HepG2 (cell line): ENCODE results near the gene PARD3. TPM values are rescaled to one million over a fixed set of nuclear protein-coding genes. Genes with fewer than 3 reads are reported as not detected.

Source experiments
- ARNT ChIP-seq: fragments of 450-650 bp; IDR thresholded peaks from 2 replicates; pipeline ENCODE4 v1.6.1; 2017
- ARNTL ChIP-seq: sonication (generic); formaldehyde crosslinking; IDR thresholded peaks from 2 replicates; pipeline ENCODE4 v1.4.0; 2020; ENCODE audit warnings: mild to moderate bottlenecking, missing genetic modification reagents
- CC2D1A ChIP-seq: sonication (generic); formaldehyde crosslinking; IDR thresholded peaks from 2 replicates; pipeline ENCODE4 v1.8.1; 2023; ENCODE audit warnings: mild to moderate bottlenecking, missing genetic modification reagents
- GFI1 ChIP-seq: sonication (generic); formaldehyde crosslinking; IDR thresholded peaks from 2 replicates; pipeline ENCODE4 v1.5.0; 2020; ENCODE audit warnings: missing genetic modification reagents, mild to moderate bottlenecking, borderline replicate concordance
- HHEX ChIP-seq: IDR thresholded peaks from 2 replicates; pipeline ENCODE4 v1.6.1; 2016; ENCODE audit warnings: control low read depth
- KAT7 ChIP-seq: IDR thresholded peaks from 2 replicates; pipeline ENCODE4 v1.6.1; 2018; ENCODE audit warnings: borderline replicate concordance, missing compliant biosample characterization
- MXD4 ChIP-seq: IDR thresholded peaks from 2 replicates; pipeline ENCODE4 v1.6.1; 2016; ENCODE audit warnings: mild to moderate bottlenecking, missing biosample characterization, missing genetic modification reagents
- RARA ChIP-seq: IDR thresholded peaks from 2 replicates; pipeline ENCODE4 v1.6.1; 2016; ENCODE audit warnings: missing genetic modification reagents, missing compliant biosample characterization
- ZNF660 ChIP-seq: sonication (generic); formaldehyde crosslinking; IDR thresholded peaks from 2 replicates; pipeline ENCODE4 v1.5.1; 2020; ENCODE audit warnings: mild to moderate bottlenecking, low read depth, missing genetic modification reagents, borderline replicate concordance
- ZNF75D ChIP-seq: sonication (generic); formaldehyde crosslinking; IDR thresholded peaks from 2 replicates; pipeline ENCODE4 v1.8.1; 2023; ENCODE audit warnings: missing genetic modification reagents, mild to moderate bottlenecking, borderline replicate concordance
- ZNF782 ChIP-seq: sonication (generic); formaldehyde crosslinking; IDR thresholded peaks from 2 replicates; pipeline ENCODE4 v1.4.0; 2020; ENCODE audit warnings: missing genetic modification reagents, mild to moderate bottlenecking, borderline replicate concordance
- ZNF790 ChIP-seq: sonication (generic); formaldehyde crosslinking; IDR thresholded peaks from 2 replicates; pipeline ENCODE4 v1.8.0; 2022; ENCODE audit warnings: missing genetic modification reagents, mild to moderate bottlenecking, borderline replicate concordance
- ZNF841 ChIP-seq: sonication (generic); formaldehyde crosslinking; IDR thresholded peaks from 2 replicates; pipeline ENCODE4 v1.8.1; 2023; ENCODE audit warnings: missing genetic modification reagents, borderline replicate concordance
- polyA plus RNA-seq, 8 experiments: library from polyadenylated mRNA; depleted of rRNA in 3 of 8; stranded (reverse) in 7 of 8; unstranded in 1 of 8; fragments of >200 nt; fragmentation: Illumina TruSeq in 4 of 8; extraction: Trizol in 4 of 8; gene quantifications; 2 replicates each; pipeline versions ENCODE4 v1.2.1 to v1.2.3, GENCODE V29; 2011 to 2016; ENCODE audit warnings: low read depth in 4 of 8, missing spikeins in 1 of 8, mixed read lengths in 1 of 8; ENCODE audit not compliant: insufficient read depth in 1 of 8
- total RNA-seq, 5 experiments: library from RNA; depleted of rRNA; stranded (reverse); fragments of >200 nt; fragmentation: Illumina TruSeq; extraction: Trizol; gene quantifications; 2 replicates each; pipeline ENCODE4 v1.2.3, GENCODE V29; 2016; ENCODE audit warnings: low read depth in 1 of 5
- TF ChIP-seq, protein P1 (sequence below): sonication (generic); formaldehyde crosslinking; IDR thresholded peaks from 2 replicates; pipeline ENCODE4 v1.5.0; 2020; ENCODE audit warnings: mild to moderate bottlenecking, missing genetic modification reagents
- TF ChIP-seq, protein P2 (sequence below): sonication (generic); formaldehyde crosslinking; IDR thresholded peaks from 2 replicates; pipeline ENCODE4 v1.5.0; 2020; ENCODE audit warnings: missing genetic modification reagents, mild to moderate bottlenecking, borderline replicate concordance
- TF ChIP-seq, protein P3 (sequence below): sonication (generic); formaldehyde crosslinking; conservative IDR thresholded peaks from 2 replicates; pipeline ENCODE4 v1.8.0; 2022; ENCODE audit warnings: mild to moderate bottlenecking, moderate library complexity, missing genetic modification reagents
- TF ChIP-seq, protein P4 (sequence below): sonication (generic); formaldehyde crosslinking; IDR thresholded peaks from 2 replicates; pipeline ENCODE4 v1.4.0; 2020; ENCODE audit warnings: missing genetic modification reagents, mild to moderate bottlenecking, borderline replicate concordance
- TF ChIP-seq, protein P5 (sequence below), 2 experiments: IDR thresholded peaks; 2 replicates each; pipeline ENCODE4 v1.6.1; 2011 to 2012; ENCODE audit warnings: low read length in 2 of 2, borderline replicate concordance in 1 of 2, low read depth in 1 of 2, mild to moderate bottlenecking in 1 of 2, moderate library complexity in 1 of 2

Gene PARD3
- total and polyA plus RNA-seq, 2 of the 13 experiments (the other 11 are each of a cell fraction or from before 2014, with no cell fraction given): 40.9 to 60.0 TPM

DNA sequence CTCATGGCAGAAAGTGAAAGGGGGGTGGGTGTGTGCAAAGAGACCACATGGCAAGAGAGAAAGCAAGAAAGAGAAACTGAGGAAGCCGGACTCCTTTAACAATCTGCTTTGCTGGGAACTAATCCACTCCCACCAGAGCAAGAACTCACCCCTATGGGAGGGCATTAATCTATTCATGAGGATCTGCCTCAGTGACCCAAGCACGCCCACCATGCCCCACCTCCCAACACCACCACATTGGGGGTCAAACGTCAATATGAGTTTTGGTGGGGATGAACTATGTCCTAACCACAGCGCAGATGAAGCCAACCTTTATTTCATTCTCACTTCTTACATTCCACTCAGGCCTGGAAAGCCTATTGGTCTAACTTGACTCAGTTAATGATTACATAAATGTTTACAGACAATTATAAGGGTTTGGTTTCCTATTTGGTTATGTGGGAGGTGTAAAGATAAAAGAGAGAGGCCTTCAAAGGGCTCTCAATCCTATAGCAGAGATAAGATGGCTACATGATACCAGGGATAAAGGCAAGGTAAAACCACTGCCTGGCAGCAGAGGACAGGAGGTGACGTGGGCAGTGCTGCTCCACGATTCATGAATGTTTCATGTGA is 601.8 kb downstream of the PARD3 start (continued):
- TF ChIP-seq, protein P1, sequence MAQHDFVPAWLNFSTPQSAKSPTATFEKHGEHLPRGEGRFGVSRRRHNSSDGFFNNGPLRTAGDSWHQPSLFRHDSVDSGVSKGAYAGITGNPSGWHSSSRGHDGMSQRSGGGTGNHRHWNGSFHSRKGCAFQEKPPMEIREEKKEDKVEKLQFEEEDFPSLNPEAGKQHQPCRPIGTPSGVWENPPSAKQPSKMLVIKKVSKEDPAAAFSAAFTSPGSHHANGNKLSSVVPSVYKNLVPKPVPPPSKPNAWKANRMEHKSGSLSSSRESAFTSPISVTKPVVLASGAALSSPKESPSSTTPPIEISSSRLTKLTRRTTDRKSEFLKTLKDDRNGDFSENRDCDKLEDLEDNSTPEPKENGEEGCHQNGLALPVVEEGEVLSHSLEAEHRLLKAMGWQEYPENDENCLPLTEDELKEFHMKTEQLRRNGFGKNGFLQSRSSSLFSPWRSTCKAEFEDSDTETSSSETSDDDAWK (CRISPR knock-in tag): no peak
- TF ChIP-seq ARNT (no peak), HHEX (CRISPR knock-in tag) (peak; percentile 80), ZNF782 (CRISPR knock-in tag) (no peak), CC2D1A (CRISPR knock-in tag) (no peak), RARA (CRISPR knock-in tag) (peak; percentile 76), ZNF75D (CRISPR knock-in tag) (no peak), ZNF841 (CRISPR knock-in tag) (no peak), MXD4 (no peak), ZNF790 (CRISPR knock-in tag) (no peak), ARNTL (CRISPR knock-in tag) (no peak), GFI1 (CRISPR knock-in tag) (peak; percentile 90), ZNF660 (CRISPR knock-in tag) (no peak), KAT7 (no peak)
- TF ChIP-seq, protein P2, sequence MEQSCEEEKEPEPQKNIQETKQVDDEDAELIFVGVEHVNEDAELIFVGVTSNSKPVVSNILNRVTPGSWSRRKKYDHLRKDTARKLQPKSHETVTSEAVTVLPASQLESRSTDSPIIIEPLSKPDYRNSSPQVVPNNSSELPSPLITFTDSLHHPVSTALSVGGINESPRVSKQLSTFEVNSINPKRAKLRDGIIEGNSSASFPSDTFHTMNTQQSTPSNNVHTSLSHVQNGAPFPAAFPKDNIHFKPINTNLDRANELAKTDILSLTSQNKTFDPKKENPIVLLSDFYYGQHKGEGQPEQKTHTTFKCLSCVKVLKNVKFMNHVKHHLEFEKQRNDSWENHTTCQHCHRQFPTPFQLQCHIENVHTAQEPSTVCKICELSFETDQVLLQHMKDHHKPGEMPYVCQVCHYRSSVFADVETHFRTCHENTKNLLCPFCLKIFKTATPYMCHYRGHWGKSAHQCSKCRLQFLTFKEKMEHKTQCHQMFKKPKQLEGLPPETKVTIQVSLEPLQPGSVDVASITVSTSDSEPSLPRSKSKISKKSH (CRISPR knock-in tag): no peak
- TF ChIP-seq, protein P3, sequence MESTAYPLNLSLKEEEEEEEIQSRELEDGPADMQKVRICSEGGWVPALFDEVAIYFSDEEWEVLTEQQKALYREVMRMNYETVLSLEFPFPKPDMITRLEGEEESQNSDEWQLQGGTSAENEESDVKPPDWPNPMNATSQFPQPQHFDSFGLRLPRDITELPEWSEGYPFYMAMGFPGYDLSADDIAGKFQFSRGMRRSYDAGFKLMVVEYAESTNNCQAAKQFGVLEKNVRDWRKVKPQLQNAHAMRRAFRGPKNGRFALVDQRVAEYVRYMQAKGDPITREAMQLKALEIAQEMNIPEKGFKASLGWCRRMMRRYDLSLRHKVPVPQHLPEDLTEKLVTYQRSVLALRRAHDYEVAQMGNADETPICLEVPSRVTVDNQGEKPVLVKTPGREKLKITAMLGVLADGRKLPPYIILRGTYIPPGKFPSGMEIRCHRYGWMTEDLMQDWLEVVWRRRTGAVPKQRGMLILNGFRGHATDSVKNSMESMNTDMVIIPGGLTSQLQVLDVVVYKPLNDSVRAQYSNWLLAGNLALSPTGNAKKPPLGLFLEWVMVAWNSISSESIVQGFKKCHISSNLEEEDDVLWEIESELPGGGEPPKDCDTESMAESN (CRISPR knock-in tag): peak; percentile 58; the same call in 1 of the 2 replicates
- TF ChIP-seq, protein P4, sequence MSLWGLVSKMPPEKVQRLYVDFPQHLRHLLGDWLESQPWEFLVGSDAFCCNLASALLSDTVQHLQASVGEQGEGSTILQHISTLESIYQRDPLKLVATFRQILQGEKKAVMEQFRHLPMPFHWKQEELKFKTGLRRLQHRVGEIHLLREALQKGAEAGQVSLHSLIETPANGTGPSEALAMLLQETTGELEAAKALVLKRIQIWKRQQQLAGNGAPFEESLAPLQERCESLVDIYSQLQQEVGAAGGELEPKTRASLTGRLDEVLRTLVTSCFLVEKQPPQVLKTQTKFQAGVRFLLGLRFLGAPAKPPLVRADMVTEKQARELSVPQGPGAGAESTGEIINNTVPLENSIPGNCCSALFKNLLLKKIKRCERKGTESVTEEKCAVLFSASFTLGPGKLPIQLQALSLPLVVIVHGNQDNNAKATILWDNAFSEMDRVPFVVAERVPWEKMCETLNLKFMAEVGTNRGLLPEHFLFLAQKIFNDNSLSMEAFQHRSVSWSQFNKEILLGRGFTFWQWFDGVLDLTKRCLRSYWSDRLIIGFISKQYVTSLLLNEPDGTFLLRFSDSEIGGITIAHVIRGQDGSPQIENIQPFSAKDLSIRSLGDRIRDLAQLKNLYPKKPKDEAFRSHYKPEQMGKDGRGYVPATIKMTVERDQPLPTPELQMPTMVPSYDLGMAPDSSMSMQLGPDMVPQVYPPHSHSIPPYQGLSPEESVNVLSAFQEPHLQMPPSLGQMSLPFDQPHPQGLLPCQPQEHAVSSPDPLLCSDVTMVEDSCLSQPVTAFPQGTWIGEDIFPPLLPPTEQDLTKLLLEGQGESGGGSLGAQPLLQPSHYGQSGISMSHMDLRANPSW (CRISPR knock-in tag): peak; percentile 87
- TF ChIP-seq, protein P5, sequence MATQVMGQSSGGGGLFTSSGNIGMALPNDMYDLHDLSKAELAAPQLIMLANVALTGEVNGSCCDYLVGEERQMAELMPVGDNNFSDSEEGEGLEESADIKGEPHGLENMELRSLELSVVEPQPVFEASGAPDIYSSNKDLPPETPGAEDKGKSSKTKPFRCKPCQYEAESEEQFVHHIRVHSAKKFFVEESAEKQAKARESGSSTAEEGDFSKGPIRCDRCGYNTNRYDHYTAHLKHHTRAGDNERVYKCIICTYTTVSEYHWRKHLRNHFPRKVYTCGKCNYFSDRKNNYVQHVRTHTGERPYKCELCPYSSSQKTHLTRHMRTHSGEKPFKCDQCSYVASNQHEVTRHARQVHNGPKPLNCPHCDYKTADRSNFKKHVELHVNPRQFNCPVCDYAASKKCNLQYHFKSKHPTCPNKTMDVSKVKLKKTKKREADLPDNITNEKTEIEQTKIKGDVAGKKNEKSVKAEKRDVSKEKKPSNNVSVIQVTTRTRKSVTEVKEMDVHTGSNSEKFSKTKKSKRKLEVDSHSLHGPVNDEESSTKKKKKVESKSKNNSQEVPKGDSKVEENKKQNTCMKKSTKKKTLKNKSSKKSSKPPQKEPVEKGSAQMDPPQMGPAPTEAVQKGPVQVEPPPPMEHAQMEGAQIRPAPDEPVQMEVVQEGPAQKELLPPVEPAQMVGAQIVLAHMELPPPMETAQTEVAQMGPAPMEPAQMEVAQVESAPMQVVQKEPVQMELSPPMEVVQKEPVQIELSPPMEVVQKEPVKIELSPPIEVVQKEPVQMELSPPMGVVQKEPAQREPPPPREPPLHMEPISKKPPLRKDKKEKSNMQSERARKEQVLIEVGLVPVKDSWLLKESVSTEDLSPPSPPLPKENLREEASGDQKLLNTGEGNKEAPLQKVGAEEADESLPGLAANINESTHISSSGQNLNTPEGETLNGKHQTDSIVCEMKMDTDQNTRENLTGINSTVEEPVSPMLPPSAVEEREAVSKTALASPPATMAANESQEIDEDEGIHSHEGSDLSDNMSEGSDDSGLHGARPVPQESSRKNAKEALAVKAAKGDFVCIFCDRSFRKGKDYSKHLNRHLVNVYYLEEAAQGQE (IDR thresholded peaks at IDR 0.05; ENCODE audit: borderline replicate concordance in 1 of 2, low read depth in 1 of 2, low read length in 2 of 2): no peak
